K562 (cell line): ENCODE data around the gene MYMX.

Source experiments
- CHD4 ChIP-seq: fragments of 200-600 bp; sonication (generic); IDR thresholded peaks from 3 replicates; pipeline ENCODE4 v1.6.1; 2012; ENCODE audit warnings: low read depth, mild to moderate bottlenecking, mixed read lengths, low read length, inconsistent platforms; ENCODE audit not compliant: insufficient read depth, insufficient replicate concordance, poor library complexity, severe bottlenecking
- EP300 ChIP-seq: IDR thresholded peaks from 2 replicates; pipeline ENCODE4 v1.6.1; 2012; ENCODE audit warnings: low read length, improper control_type of control experiment
- GTF2F1 ChIP-seq: IDR thresholded peaks from 2 replicates; pipeline ENCODE4 v1.6.1; 2011; ENCODE audit warnings: low read depth, low read length, improper control_type of control experiment
- HMG20A ChIP-seq: fragments of 450-650 bp; formaldehyde crosslinking; conservative IDR thresholded peaks from 2 replicates; pipeline ENCODE4 v1.4.0; 2020; ENCODE audit warnings: mild to moderate bottlenecking, mixed read lengths
- MCM7 ChIP-seq, 2 experiments: fragments of 450-650 bp; IDR thresholded peaks; 2 replicates each; pipeline ENCODE4 v1.6.1; 2016 to 2018
- NR2C2 ChIP-seq, 2 experiments: fragments of 200-800 bp in 1 of 2; sonication (Bioruptor generic) in 1 of 2; sonication (generic) in 1 of 2; formaldehyde crosslinking in 1 of 2; IDR thresholded peaks; 2 replicates each; pipeline versions ENCODE4 v1.6.1 to v1.8.0; 2016 to 2022; ENCODE audit warnings: mild to moderate bottlenecking in 1 of 2, missing compliant biosample characterization in 1 of 2, missing genetic modification characterization in 1 of 2, missing genetic modification reagents in 1 of 2
- TBL1XR1 ChIP-seq, 2 experiments: IDR thresholded peaks; 2 replicates each; pipeline ENCODE4 v1.6.1; 2012; ENCODE audit warnings: improper control_type of control experiment in 2 of 2, low read length in 2 of 2, mild to moderate bottlenecking in 1 of 2
- ZNF274 ChIP-seq: IDR thresholded peaks from 2 replicates; pipeline ENCODE4 v1.6.1; 2011; ENCODE audit warnings: low read depth, mild to moderate bottlenecking, low read length, moderate library complexity, borderline replicate concordance
- ZNF561 ChIP-seq: fragments of 450-650 bp; formaldehyde crosslinking; conservative IDR thresholded peaks from 2 replicates; pipeline ENCODE4 v1.4.0; 2020; ENCODE audit warnings: mild to moderate bottlenecking, moderate library complexity
- TF ChIP-seq, protein P1 (sequence below), 3 experiments: IDR thresholded peaks in 2 of 3; conservative IDR thresholded peaks in 1 of 3; 2 replicates each; pipeline ENCODE4 v1.5.1; 2011 to 2012; ENCODE audit warnings: low read length in 3 of 3, mild to moderate bottlenecking in 3 of 3, control low read depth in 2 of 3, improper control_type of control experiment in 1 of 3, inconsistent platforms in 1 of 3, low read depth in 1 of 3, mixed read lengths in 1 of 3, moderate library complexity in 1 of 3; ENCODE audit not compliant: insufficient read depth in 2 of 3

DNA sequence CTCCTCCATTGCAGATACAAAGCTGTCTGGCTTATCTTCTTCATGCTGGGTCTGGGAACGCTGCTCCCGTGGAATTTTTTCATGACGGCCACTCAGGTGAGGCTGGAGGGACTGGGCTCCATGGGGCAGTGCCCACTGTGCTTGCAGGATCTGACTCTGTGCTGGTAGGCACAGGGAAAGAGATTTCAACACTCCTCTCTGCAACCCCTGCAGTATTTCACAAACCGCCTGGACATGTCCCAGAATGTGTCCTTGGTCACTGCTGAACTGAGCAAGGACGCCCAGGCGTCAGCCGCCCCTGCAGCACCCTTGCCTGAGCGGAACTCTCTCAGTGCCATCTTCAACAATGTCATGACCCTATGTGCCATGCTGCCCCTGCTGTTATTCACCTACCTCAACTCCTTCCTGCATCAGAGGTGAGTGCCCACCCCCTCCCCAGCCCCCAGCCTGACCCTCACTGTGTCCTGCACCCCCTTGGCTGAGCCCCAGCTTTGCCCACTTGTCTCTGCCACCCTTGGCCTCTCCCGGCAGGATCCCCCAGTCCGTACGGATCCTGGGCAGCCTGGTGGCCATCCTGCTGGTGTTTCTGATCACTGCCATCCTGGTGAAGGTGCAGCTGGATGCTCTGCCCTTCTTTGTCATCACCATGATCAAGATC lies 12.8 kb downstream of the MYMX start:
- TF ChIP-seq NR2C2 (CRISPR knock-in tag; IDR thresholded peaks at IDR 0.05) (no peak), NR2C2 (tag; IDR thresholded peaks at IDR 0.05) (no peak), TBL1XR1 (IDR thresholded peaks at IDR 0.05; ENCODE audit: low read length in 2 of 2) (no peak), ZNF274 (no peak), HMG20A (CRISPR knock-in tag) (no peak), GTF2F1 (no peak), EP300 (no peak), ZNF561 (CRISPR knock-in tag) (no peak), CHD4 (no peak), MCM7 (IDR thresholded peaks at IDR 0.05) (no peak)
- TF ChIP-seq, protein P1, sequence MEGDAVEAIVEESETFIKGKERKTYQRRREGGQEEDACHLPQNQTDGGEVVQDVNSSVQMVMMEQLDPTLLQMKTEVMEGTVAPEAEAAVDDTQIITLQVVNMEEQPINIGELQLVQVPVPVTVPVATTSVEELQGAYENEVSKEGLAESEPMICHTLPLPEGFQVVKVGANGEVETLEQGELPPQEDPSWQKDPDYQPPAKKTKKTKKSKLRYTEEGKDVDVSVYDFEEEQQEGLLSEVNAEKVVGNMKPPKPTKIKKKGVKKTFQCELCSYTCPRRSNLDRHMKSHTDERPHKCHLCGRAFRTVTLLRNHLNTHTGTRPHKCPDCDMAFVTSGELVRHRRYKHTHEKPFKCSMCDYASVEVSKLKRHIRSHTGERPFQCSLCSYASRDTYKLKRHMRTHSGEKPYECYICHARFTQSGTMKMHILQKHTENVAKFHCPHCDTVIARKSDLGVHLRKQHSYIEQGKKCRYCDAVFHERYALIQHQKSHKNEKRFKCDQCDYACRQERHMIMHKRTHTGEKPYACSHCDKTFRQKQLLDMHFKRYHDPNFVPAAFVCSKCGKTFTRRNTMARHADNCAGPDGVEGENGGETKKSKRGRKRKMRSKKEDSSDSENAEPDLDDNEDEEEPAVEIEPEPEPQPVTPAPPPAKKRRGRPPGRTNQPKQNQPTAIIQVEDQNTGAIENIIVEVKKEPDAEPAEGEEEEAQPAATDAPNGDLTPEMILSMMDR (IDR thresholded peaks at IDR 0.05 in 2 of 3, conservative IDR thresholded peaks at IDR 0.05 in 1 of 3; ENCODE audit: insufficient read depth in 2 of 3, low read depth in 1 of 3, low read length in 3 of 3) = no peak
